DMS79 treated with DMSO at 0.1 percent for 48 hours (cell line): ENCODE results near the gene DLGAP3.
"Not testable (repeated sequence)": the region's sequence is repeated elsewhere in the genome, so short reads cannot be mapped to it uniquely, and the experiment has no call there.

Experiments
- DNase-seq: peaks from one replicate; lab custom pipeline; 2025; lab: John Stamatoyannopoulos, UW

DLGAP3 gene

GRCh38 chr1:34929497-34929852, at the start of gene DLGAP3:
Gene DLGAP3, minus strand, starts transcription at chr1:34929650. Its CDS starts 24,267 bp downstream, at chr1:34905383.
- DNase-seq: peak; percentile 45

- no peak for DNase-seq
Observed at GRCh38 chr1:34978921-34979320, 49.5 kb upstream of the DLGAP3 start.

GRCh38 chr1:34977858-34978257, 48.4 kb upstream of the DLGAP3 start:
- DNase-seq: no peak

GRCh38 chr1:34977210-34977471, 47.7 kb upstream of the DLGAP3 start:
- DNase-seq: no peak

GRCh38 chr1:34976384-34977209, 47.1 kb upstream of the DLGAP3 start:
- DNase-seq: no peak

- no peak for DNase-seq
Observed at GRCh38 chr1:34975771-34976170, 46.3 kb upstream of the DLGAP3 start.

GRCh38 chr1:34975338-34975737, 45.9 kb upstream of the DLGAP3 start:
- DNase-seq: no peak

- DNase-seq: no peak
Observed at GRCh38 chr1:34974626-34975025, 45.2 kb upstream of the DLGAP3 start.

GRCh38 chr1:34973326-34973725, 43.9 kb upstream of the DLGAP3 start:
- no peak for DNase-seq

- DNase-seq: no peak
Observed at GRCh38 chr1:34970829-34971228, 41.4 kb upstream of the DLGAP3 start.

GRCh38 chr1:34970220-34970735, 40.8 kb upstream of the DLGAP3 start:
- no peak for DNase-seq

GRCh38 chr1:34968297-34968696, 38.8 kb upstream of the DLGAP3 start:
- not testable (repeated sequence) for DNase-seq

- DNase-seq: not testable (repeated sequence)
Observed at GRCh38 chr1:34967672-34968071, 38.2 kb upstream of the DLGAP3 start.

- no peak for DNase-seq
Observed at GRCh38 chr1:34965597-34965996, 36.1 kb upstream of the DLGAP3 start.

GRCh38 chr1:34950428-34950827, 21.0 kb upstream of the DLGAP3 start:
- DNase-seq: no peak

GRCh38 chr1:34948739-34949138, 19.3 kb upstream of the DLGAP3 start:
- DNase-seq: not testable (repeated sequence)

- DNase-seq: not testable (repeated sequence)
Observed at GRCh38 chr1:34947641-34948314, 18.3 kb upstream of the DLGAP3 start.

GRCh38 chr1:34946211-34946610, 16.8 kb upstream of the DLGAP3 start:
- no peak for DNase-seq

GRCh38 chr1:34941798-34942197, 12.3 kb upstream of the DLGAP3 start:
- not testable (repeated sequence) for DNase-seq

- DNase-seq: no peak
Observed at GRCh38 chr1:34930702-34931071, 1.2 kb upstream of the DLGAP3 start.

- peak; percentile 15 for DNase-seq
Observed at GRCh38 chr1:34929853-34930701, 627 bp upstream of the DLGAP3 start.

GRCh38 chr1:34928699-34929496, 552 bp downstream of the DLGAP3 start:
- DNase-seq: peak; percentile 18
